H1 (cell line): ENCODE measurements around the gene HAO1. TPM values are rescaled to one million over a fixed set of nuclear protein-coding genes. Genes with fewer than 3 reads are reported as not detected.

ENCODE experiments used
- BCL11A ChIP-seq, 2 experiments: IDR thresholded peaks; one replicate each; pipeline ENCODE4 v1.6.1; 2011; ENCODE audit warnings: low read depth in 2 of 2, low read length in 2 of 2, mild to moderate bottlenecking in 2 of 2
- HDAC2 ChIP-seq, 2 experiments: fragments of 300-600 bp in 1 of 2; sonication (generic) in 1 of 2; IDR thresholded peaks; 2 replicates each; pipeline ENCODE4 v1.6.1; 2011 to 2012; ENCODE audit warnings: low read depth in 2 of 2, low read length in 2 of 2, mild to moderate bottlenecking in 2 of 2, moderate library complexity in 2 of 2, borderline replicate concordance in 1 of 2, inconsistent platforms in 1 of 2
- POLR2A ChIP-seq, 2 experiments: IDR thresholded peaks; 1 replicate in 1 of 2; 2 replicates in 1 of 2; pipeline ENCODE4 v1.6.1; 2011; ENCODE audit warnings: low read depth in 2 of 2, low read length in 2 of 2, mild to moderate bottlenecking in 2 of 2; ENCODE audit errors: control extremely low read depth in 1 of 2
- TEAD4 ChIP-seq: IDR thresholded peaks from 2 replicates; pipeline ENCODE4 v1.6.1; 2012; ENCODE audit warnings: low read depth, low read length, inconsistent platforms, mixed read lengths
- polyA plus RNA-seq, 7 experiments: library from polyadenylated mRNA; depleted of rRNA in 3 of 7; stranded (reverse) in 5 of 7; unstranded in 2 of 7; fragments of >200 nt in 5 of 7; fragments of 200-250 nt in 2 of 7; gene quantifications; 1 replicate in 5 of 7; 2 replicates in 1 of 7; 4 replicates in 1 of 7; pipeline versions ENCODE4 v1.2.1 to v1.2.3, GENCODE V29; 2011 to 2013; ENCODE audit warnings: missing spikeins in 2 of 7, mixed read lengths in 2 of 7
- total RNA-seq: library from RNA; stranded (reverse); fragmentation: NEBNext Ultra II Directional; extraction: Animal tissue kit (Norgen Biotek cat#: 25700); gene quantifications from 2 replicates; pipeline ENCODE4 v1.2.1, GENCODE V29; 2021

The HAO1 gene
- total and polyA plus RNA-seq, 2 of the 8 experiments (the other 6 are each of a cell fraction or from before 2014, with no cell fraction given) = not detected

DNA sequence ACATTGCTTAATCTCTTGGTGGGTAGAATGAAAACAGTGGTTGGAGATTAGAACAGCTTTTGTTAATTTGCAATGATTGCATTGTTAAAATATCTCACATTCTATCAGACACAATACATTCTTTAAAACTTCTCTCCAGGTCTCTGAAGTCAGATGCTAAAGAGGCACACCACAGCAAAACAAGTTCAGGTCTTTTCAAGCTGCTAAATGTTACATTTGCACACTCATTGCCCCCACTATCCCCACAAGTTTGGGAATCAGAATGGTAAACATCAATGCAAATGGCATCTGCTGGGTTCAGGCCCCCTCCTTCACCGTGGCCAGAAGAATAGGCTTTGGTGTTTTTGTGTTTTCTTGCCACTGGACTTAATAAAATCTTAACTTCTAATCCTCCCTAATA is 10.1 kb upstream of the HAO1 start (continued):
- no peak for TF ChIP-seq BCL11A (IDR thresholded peaks at IDR 0.05; ENCODE audit: low read depth in 2 of 2, low read length in 2 of 2)
- TF ChIP-seq POLR2A (IDR thresholded peaks at IDR 0.05; ENCODE audit: control extremely low read depth in 1 of 2, low read depth in 2 of 2, low read length in 2 of 2) = no peak
- TF ChIP-seq HDAC2 (IDR thresholded peaks at IDR 0.05; ENCODE audit: borderline replicate concordance in 1 of 2, low read depth in 2 of 2, low read length in 2 of 2) = no peak
- no peak for TF ChIP-seq TEAD4
